Neural cell (in vitro differentiated cells): ENCODE data around the gene RNF157. TPM values are rescaled to one million over a fixed set of nuclear protein-coding genes. Genes with fewer than 3 reads are reported as not detected.

Experiments
- H2AFZ ChIP-seq: fragments of 200-600, 300-800 bp; sonication (generic), shearing (Covaris generic); 2 replicates; pipeline ENCODE4 v1.6.0; 2014; ENCODE audit warnings: low read depth, mild to moderate bottlenecking, antibody characterized with exemption, low read length, moderate library complexity
- H3F3A ChIP-seq: fragments of 200-600 bp; shearing (Covaris generic); 2 replicates; pipeline ENCODE4 v1.6.1; 2016; ENCODE audit warnings: mild to moderate bottlenecking, moderate library complexity, mixed read lengths, antibody characterized with exemption, low read length; ENCODE audit not compliant: insufficient read depth, poor library complexity, severe bottlenecking
- H3K27ac ChIP-seq: fragments of 200-600, 300-800 bp; sonication (generic), shearing (Covaris generic); 2 replicates; pipeline ENCODE4 v1.5.1; 2014; ENCODE audit warnings: mild to moderate bottlenecking, low read length, moderate library complexity
- H3K27me3 ChIP-seq: fragments of 300-800, 200-600 bp; sonication (generic), shearing (Covaris generic); 2 replicates; pipeline ENCODE4 v1.6.0; 2014; ENCODE audit warnings: mild to moderate bottlenecking, low read depth, low read length, moderate library complexity; ENCODE audit not compliant: insufficient read depth
- H3K36me3 ChIP-seq: fragments of 300-800, 200-600 bp; sonication (generic), shearing (Covaris generic); 2 replicates; pipeline ENCODE4 v1.5.1; 2014; ENCODE audit warnings: mild to moderate bottlenecking, antibody characterized with exemption, low read length, moderate library complexity; ENCODE audit not compliant: insufficient read depth
- H3K4me2 ChIP-seq: fragments of 300-800, 200-600 bp; sonication (generic), shearing (Covaris generic); 2 replicates; pipeline ENCODE4 v1.6.0; 2014; ENCODE audit warnings: mild to moderate bottlenecking, low read length
- H3K4me3 ChIP-seq: fragments of 300-800, 200-600 bp; sonication (generic), shearing (Covaris generic); 2 replicates; pipeline ENCODE4 v1.5.1; 2014; ENCODE audit warnings: mild to moderate bottlenecking, low read length, moderate library complexity
- H3K79me2 ChIP-seq: fragments of 200-600 bp; shearing (Covaris generic); replicated peaks from 2 replicates; pipeline ENCODE4 v1.6.0; 2014; ENCODE audit warnings: mild to moderate bottlenecking, low read length, moderate library complexity; ENCODE audit not compliant: insufficient read depth
- H3K9ac ChIP-seq: fragments of 300-800, 200-600 bp; sonication (generic), shearing (Covaris generic); 2 replicates; pipeline ENCODE4 v1.6.1; 2016; ENCODE audit warnings: mild to moderate bottlenecking, low read length, mixed read lengths
- H3K9me2 ChIP-seq: fragments of 200-600 bp; shearing (Covaris generic); 2 replicates; pipeline ENCODE4 v1.6.1; 2016; ENCODE audit warnings: mild to moderate bottlenecking, low read length, mixed read lengths; ENCODE audit not compliant: insufficient read depth
- H3K9me3 ChIP-seq: fragments of 200-600, 300-800 bp; sonication (generic), shearing (Covaris generic); 2 replicates; pipeline ENCODE4 v1.6.1; 2016; ENCODE audit warnings: mild to moderate bottlenecking, mixed run types, low read length, moderate library complexity, mixed read lengths
- H4K20me1 ChIP-seq: fragments of 200-600 bp; shearing (Covaris generic); 2 replicates; pipeline ENCODE4 v1.6.1; 2016; ENCODE audit warnings: mild to moderate bottlenecking, mixed run types; ENCODE audit not compliant: insufficient read depth
- CTCF ChIP-seq: fragments of 450-650 bp; IDR thresholded peaks from 2 replicates; pipeline ENCODE4 v1.5.1; 2014; ENCODE audit warnings: antibody characterized with exemption, mild to moderate bottlenecking, moderate library complexity; ENCODE audit not compliant: poor library complexity, severe bottlenecking
- EP300 ChIP-seq: fragments of 450-650 bp; conservative IDR thresholded peaks from 2 replicates; pipeline ENCODE4 v1.6.1; 2014; ENCODE audit warnings: antibody characterized with exemption, mild to moderate bottlenecking, moderate library complexity; ENCODE audit not compliant: poor library complexity, severe bottlenecking
- EZH2 ChIP-seq: fragments of 200-600, 300-800 bp; shearing (Covaris generic), sonication (generic); IDR thresholded peaks from 2 replicates; pipeline ENCODE4 v1.6.1; 2014; ENCODE audit warnings: antibody characterized with exemption, low read length, borderline replicate concordance, mild to moderate bottlenecking; ENCODE audit not compliant: insufficient read depth, poor library complexity, severe bottlenecking
- MXI1 ChIP-seq: fragments of 450-650 bp; conservative IDR thresholded peaks from 2 replicates; pipeline ENCODE4 v1.6.1; 2014; ENCODE audit warnings: antibody characterized with exemption, mild to moderate bottlenecking; ENCODE audit not compliant: poor library complexity, severe bottlenecking
- POLR2AphosphoS5 ChIP-seq: IDR thresholded peaks from 2 replicates; pipeline ENCODE4 v1.6.1; 2012
- RAD21 ChIP-seq: fragments of 450-650 bp; conservative IDR thresholded peaks from 2 replicates; pipeline ENCODE4 v1.6.1; 2014; ENCODE audit warnings: antibody characterized with exemption, mild to moderate bottlenecking, moderate library complexity
- REST ChIP-seq: IDR thresholded peaks from 2 replicates; pipeline ENCODE4 v1.6.1; 2012; ENCODE audit warnings: borderline replicate concordance
- SMC3 ChIP-seq: fragments of 450-650 bp; conservative IDR thresholded peaks from 2 replicates; pipeline ENCODE4 v1.6.1; 2014; ENCODE audit warnings: antibody characterized with exemption, mild to moderate bottlenecking, moderate library complexity; ENCODE audit not compliant: poor library complexity
- TAF1 ChIP-seq: IDR thresholded peaks from 2 replicates; pipeline ENCODE4 v1.6.1; 2012; ENCODE audit warnings: low read depth
- polyA plus RNA-seq: library from polyadenylated mRNA; depleted of rRNA; stranded (reverse); fragments of >200 nt; gene quantifications from 2 replicates; pipeline ENCODE4 v1.2.3, GENCODE V29; 2014

Gene RNF157
- polyA plus RNA-seq, 1 donor from 2014 or later, result 15.9 TPM

- H3K9me2 ChIP-seq, result no peaks in the 10 kb centered on the region
- H3K79me2 ChIP-seq, result no peaks in the 10 kb centered on the region
- no peaks in the 10 kb centered on the region for H3K36me3 ChIP-seq
- no peaks in the 10 kb centered on the region for H3K27me3 ChIP-seq
- H3K9ac ChIP-seq, result no peak overlapping the region
- no peak overlapping the region for H2AFZ ChIP-seq
- H3K27ac ChIP-seq, result no peak overlapping the region
- TF ChIP-seq REST (no peak), CTCF (no peak), EP300 (no peak), POLR2AphosphoS5 (no peak), EZH2 (no peak), RAD21 (no peak), TAF1 (no peak), MXI1 (no peak)
- no peaks in the 10 kb centered on the region for H3K9me3 ChIP-seq
- H4K20me1 ChIP-seq, result no peaks in the 10 kb centered on the region
- H3K4me3 ChIP-seq, result no peak overlapping the region
- no peak overlapping the region for H3K4me2 ChIP-seq
- H3F3A ChIP-seq, result no peaks in the 10 kb centered on the region
These were observed 42.4 kb downstream of the RNF157 start for GRCh38 chr17:76197911-76198310.

GRCh38 chr17:76196675-76197074 is 43.6 kb downstream of the RNF157 start:
- H3K9me3 ChIP-seq, result no peaks in the 10 kb centered on the region
- H3K79me2 ChIP-seq, result no peaks in the 10 kb centered on the region
- TF ChIP-seq MXI1 (no peak), POLR2AphosphoS5 (no peak), REST (no peak), RAD21 (no peak), CTCF (no peak), EP300 (no peak), EZH2 (no peak), SMC3 (no peak)
- no peak overlapping the region for H3K27ac ChIP-seq
- no peak overlapping the region for H3K9ac ChIP-seq
- H2AFZ ChIP-seq, result no peak overlapping the region
- H4K20me1 ChIP-seq, result no peaks in the 10 kb centered on the region
- no peak overlapping the region for H3K4me3 ChIP-seq
- H3F3A ChIP-seq, result no peaks in the 10 kb centered on the region
- H3K36me3 ChIP-seq, result no peaks in the 10 kb centered on the region
- H3K4me2 ChIP-seq, result no peak overlapping the region
- H3K9me2 ChIP-seq, result no peaks in the 10 kb centered on the region
- no peaks in the 10 kb centered on the region for H3K27me3 ChIP-seq
